HG03342 (cell line): ENCODE measurements around the gene COPZ2.
"Not testable (repeated sequence)": the region's sequence is repeated elsewhere in the genome, so short reads cannot be mapped to it uniquely, and the experiment has no call there.

Experiments
- ATAC-seq: cut with Tn5 transposase; IDR thresholded peaks from one replicate; pipeline ENCODE4 v1.9.1; 2021; ENCODE audit warnings: mild to moderate bottlenecking, moderate library complexity; ENCODE audit not compliant: unreplicated experiment

Gene COPZ2, protein sequence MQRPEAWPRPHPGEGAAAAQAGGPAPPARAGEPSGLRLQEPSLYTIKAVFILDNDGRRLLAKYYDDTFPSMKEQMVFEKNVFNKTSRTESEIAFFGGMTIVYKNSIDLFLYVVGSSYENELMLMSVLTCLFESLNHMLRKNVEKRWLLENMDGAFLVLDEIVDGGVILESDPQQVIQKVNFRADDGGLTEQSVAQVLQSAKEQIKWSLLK

DNA sequence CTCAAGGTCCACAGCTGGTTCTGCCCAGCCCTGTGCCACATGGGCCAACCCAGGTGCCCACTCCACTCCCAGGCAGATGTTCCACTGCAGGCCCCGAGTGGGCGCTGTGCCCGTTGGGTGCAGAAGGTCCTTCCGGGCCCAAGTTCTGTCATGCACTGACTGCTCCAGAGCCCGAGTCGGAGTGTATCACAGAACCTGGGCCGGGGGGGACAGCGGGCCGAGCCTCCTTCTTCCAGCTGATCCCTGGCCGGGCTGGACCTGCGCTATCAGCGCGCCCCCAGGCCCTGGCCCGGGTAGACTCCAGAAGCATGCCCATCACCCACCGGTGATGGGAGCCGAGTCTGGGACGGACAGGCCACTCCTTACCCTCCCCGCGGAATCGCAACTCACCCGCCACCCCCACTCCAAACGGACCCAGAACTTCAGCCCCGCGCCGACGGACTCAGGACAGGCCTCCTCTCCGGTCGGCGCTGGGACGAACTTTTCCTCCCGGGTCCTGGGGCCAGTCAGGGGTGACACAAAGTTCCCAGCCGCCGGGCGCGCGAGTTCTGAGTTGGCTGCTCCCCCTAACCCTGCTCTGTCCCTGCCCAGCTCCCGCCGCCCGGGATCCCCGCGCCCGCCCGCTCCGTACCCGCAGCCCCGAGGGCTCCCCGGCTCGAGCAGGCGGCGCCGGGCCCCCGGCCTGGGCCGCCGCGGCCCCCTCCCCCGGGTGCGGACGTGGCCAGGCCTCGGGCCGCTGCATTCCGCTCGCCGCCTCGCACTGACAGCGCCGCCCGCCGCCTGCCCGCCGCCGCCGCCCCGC lies at the start of gene COPZ2:
COPZ2 (minus strand) TSS at position 762 of the 802 bp plus-strand sequence; CDS start at position 742, 20 bp downstream.
- ATAC-seq = no peak

DNA sequence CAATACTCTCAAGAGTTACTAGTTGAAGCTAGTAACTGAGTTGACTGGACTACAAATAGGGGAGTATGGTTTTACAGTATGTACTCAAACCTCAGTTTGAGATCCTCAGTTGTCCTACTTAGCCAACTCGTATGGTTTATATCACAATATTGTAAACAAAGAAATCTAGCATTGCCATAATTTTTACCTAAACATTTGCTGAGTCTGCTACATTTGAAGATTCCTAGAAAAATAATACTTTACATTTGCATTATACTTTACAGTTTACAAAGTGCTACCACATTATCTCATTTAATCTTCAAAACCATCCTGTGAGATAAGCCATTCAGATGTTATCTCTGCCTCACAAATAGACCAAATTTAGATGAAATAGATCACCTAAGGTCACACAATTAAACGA lies 47.3 kb upstream of the COPZ2 start:
- no peak for ATAC-seq

DNA sequence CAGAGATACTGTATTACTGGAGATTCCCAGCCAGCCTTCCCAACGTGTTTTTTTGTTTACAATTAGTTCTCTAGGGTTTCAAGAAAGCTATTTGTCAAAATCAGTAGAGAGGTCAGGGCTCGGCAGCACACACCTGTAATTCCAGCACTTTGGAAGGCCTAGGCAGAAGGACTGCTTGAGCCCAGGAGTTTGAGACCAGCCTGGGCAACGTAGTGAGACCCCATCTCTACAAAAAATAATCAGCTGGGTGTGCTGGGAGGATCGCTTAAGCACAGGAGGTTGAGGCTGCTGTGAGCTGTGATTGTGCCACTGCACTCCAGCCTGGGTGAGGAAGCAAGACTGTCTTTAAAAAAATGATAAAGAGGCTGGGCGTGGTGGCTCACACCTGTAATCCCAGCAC lies 44.3 kb upstream of the COPZ2 start:
- no peak for ATAC-seq

DNA sequence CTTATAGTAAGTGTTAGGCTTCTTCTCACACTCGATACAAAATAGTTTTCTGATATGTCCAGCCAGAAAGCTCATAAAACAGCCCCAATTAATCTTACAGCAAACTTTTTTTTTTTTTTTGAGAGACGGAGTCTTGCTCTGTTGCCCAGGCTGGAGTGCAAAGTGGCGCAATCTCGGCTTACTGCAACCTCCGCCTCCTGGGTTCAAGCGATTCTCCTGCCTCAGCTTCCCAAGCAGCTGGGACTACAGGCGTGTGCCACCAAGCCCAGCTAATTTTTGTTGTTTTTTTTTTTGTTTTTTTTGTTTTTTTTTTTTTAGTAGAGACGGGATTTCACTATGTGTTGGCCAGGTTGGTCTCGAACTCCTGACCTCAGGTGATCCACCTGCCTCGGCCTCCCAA lies 39.6 kb upstream of the COPZ2 start:
- not testable (repeated sequence) for ATAC-seq

DNA sequence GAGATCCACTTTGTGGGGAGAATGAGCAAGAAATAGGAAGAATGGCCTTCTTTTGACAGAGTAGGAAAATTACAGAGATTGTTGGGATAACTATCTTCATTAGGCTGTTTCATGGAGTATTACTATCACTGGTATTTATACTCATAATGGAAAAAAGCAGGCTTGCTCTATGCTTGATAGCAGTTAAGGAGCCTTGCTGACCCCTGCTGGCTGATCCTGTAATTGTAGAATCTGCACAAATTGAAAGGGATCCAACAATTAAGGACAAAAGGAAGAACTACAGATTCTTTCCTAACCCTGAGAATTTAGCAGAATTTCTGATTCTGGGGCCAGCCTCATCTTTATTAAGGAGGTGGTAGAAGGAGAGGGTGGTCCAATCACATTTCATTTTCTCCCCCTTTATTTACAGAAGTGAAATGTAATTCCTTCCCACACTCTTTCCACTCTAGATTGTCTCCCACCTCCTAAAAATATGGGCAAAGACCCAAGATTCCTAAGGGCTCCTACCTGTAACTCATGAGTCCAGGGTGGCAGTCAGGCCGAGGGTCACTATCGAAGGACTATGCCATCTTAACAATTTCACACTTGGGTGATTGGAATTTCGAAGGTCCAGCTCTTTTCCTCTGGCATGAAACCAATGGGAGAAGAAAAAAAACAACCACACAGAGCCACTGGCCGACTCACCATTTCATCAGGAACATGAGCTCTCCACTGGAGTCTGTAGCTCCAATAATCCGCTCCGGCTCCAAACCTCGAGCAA lies 36.9 kb upstream of the COPZ2 start:
- ATAC-seq = no peak

DNA sequence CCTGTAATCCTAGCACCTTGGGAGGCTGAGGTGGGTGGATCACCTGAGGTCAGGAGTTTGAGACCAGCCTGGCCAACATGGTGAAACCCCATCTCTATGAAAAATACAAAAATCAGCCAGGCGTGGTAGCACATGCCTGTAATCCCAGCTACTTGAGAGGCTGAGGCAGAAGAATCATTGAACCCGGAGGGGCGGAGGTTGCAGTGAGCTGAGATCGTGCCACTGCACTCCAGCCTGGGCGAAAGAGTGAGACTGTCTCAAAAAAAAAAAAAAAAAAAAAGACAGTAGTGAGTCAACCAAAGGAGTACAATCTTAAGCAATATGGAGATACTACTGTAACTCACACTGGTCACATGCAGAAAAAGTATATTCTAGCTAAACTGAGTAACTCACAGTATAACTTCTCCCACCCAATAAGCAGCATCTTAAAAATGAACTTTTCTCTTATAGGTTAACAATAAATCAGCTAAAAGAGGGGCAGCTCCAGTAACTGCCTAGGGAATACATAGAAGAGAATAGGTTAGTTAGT lies 36.0 kb upstream of the COPZ2 start:
- ATAC-seq = not testable (repeated sequence)

DNA sequence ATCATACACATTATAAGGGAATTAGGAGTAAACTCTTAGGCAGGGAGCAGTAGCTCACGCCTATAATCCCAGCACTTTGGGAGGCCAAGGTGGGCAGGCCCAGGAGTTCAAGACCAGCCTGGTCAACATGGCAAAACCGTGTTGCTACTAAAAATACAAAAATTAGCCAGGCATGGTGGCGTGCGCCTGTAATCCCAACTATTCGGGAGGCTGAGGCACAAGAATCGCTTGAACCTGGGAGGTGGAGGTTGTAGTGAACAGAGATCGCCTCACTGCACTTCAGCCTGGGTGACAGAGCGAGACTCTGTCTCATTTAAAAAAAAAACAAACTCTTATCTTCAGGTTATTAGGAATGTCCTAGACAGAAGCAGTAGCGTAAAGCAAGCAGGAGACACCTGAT lies 35.2 kb upstream of the COPZ2 start:
- not testable (repeated sequence) for ATAC-seq

DNA sequence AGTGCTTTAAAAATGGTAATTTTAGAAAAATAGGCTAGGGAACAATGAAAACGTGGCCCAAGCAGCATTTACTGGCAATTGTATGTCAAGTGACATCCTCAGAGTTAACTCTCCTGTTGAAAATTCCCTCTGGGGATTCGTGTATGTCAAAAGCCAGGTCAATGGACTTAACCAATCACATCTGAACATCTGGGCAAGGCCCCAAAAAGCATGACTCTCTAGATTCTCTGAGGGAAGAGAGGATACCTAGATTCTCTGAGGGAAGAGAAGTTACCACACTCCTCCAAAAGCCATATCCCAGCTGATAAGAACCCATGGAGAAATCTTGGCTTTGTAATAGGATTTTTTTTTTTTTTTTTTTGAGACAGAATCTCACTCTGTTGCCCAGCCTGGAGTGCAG lies 34.1 kb upstream of the COPZ2 start:
- no peak for ATAC-seq

DNA sequence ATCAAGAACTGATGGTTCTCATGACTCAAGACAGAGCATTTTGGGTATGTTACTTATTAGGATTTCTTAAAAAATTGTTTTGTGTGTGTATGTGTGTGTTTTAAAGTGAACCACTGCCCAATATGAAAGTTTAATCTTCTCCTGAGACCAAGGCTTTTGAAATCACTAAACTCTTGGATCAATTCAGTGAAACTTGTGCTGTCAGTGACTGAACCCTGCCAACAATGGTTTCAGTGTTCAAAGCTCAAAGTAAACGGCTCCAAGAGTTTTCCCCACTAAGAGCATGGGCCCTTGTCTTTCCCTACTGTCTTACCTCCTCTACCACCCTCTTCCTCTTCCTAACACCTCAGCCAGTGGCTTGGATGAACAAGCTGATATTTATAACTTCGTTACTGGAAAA lies 32.6 kb upstream of the COPZ2 start:
- no peak for ATAC-seq

DNA sequence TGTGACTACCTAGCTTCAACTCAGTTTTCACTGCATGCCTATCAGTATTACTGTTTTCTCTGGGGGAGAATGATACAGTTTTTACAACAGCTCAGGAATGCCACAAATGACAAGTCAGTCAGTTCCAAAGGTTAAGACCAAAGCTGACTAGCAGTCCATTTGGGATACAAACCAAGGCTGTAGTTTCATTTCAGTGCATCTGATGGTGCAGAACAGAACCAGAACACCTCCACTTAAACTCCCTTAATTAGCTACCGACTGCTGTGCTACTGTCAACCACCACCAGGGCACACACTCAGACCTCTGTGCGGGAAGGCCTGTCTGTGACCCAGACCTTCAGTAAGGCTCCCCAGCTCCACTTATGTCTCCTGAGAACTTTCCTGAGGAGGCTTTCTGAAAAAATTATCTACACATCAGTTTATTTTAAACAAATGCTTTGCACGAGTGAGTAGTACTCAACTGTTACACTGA lies 30.9 kb upstream of the COPZ2 start:
- ATAC-seq = no peak

DNA sequence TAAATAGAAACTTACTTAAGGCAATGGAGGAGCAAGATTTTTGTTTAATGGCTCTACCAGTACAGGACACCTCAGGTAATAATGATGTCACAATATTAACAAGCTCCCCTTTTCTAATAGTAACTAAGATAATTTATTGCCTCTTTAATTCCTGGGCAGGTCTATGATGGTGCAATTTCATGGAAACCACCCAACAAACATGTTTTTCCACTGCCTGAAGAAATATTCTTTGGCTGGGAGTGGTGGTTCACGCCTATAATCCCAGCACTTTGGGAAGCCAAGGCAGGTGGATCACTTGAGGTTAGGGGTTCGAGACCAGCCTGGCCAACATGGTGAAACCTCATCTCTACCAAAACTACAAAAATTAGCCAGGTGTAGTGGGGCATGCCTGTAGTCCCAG lies 30.2 kb upstream of the COPZ2 start:
- ATAC-seq = not testable (repeated sequence)

DNA sequence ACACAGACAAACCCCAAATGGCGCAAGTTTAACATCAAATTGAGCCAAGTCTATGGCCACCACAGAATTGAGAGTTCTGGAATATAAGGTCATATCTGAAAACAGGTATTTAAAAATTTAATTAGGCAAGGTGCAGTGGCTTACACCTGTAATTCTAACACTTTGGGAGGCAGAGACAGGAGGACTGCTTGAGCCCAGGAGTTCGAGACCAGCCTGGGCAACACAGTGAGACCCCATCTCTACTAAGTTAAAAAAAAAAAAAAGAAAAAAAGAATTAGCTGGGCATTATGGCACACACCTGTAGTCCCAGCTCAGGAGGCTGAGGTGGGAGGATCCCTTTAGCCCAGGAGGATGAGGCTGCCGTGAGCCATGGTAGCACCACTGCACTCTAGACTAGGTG lies 29.6 kb upstream of the COPZ2 start:
- ATAC-seq = no peak

DNA sequence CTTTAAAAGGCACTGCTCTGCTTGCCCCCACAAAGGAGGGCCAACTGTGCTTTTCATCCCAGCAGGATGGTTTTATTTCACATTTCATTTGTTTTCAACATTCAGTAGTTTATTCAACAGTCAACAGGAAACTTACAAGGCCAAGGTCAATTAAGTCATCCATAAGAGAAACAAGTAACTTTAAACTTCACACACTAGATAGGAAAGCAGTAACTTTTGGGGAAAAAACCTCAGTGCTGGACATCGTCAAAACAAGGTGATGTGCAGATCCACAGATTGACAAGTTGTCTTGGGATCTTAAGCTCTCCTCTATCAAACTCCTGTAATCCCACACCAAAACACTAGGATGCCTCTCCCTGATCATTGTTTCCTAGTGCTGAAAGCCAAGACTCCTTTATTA lies 29.1 kb upstream of the COPZ2 start:
- ATAC-seq = no peak

DNA sequence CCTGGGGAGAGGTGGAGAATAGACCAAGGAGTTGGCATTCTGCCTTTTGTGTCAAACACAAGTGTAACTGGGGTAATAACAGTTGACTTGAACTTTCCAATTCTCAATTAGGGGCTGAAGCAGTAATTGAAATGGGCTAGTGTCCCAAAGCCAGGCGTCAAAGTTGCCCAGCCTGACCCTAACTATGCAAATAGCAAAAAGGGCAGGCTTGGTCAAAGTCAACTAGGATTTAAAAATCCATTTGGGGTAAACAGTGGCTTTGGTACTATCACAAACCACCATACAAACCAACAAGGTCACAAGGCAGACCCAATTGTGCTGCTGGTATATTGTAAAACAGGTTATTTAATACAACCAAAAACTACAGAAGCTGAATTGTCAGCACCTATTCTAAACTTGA lies 28.6 kb upstream of the COPZ2 start:
- ATAC-seq = no peak

DNA sequence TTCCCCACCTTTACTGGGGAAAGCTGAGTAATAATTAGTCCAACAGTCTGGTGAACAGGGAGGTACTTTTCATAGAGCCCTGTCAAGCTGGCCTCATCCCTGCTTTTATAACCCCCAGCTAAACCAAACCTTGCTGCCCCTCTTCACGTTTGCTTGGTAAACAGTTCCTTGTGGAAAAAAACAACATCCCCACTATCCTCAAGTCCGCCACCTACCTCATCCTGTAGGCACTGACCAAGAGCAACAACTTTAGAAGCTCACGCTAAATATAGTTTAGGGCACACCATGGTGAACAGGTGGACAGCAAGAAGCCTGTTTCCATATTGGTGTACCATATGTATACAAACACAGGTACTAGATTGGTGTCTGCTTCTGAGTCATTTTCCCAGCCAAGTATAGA lies 27.0 kb upstream of the COPZ2 start:
- ATAC-seq = no peak

DNA sequence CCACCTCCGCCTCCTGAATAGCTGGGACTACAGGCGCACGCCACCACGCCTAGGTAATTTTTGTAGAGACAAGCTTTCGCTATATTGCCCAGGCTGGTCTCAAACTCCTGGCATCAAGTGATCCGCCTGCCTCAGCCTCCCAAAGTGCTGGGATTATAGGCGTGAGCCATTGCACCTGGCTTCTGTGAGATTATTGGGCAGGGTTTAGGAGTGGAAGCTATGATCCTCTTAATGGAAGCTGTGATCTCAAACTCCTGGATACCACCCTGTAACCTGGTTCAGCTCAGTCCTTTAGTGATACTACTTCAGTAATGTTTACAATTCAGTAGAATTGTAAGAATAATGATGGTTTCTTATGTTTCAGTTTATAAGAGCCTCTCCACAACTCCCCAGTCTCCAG lies 24.7 kb upstream of the COPZ2 start:
- no peak for ATAC-seq

DNA sequence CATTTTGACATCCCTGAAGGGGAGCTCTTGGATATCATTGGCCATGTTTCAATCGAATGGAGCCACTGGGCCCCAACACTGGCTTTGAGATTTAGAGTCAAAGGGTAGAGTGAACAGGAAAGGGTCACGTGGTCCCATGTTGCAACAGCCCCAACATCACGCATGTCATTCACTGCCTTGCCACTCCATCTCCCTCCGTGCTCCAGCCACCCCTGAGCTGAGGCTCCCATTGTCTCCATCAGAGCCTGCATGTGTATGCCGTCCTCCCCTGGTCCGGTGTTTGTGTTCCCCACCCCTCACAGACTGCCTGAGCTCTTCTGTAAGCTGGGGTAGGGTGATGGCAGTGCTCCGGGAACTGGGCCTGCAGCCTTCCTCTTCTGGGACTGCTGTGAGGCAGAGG lies 22.7 kb upstream of the COPZ2 start:
- ATAC-seq = no peak

DNA sequence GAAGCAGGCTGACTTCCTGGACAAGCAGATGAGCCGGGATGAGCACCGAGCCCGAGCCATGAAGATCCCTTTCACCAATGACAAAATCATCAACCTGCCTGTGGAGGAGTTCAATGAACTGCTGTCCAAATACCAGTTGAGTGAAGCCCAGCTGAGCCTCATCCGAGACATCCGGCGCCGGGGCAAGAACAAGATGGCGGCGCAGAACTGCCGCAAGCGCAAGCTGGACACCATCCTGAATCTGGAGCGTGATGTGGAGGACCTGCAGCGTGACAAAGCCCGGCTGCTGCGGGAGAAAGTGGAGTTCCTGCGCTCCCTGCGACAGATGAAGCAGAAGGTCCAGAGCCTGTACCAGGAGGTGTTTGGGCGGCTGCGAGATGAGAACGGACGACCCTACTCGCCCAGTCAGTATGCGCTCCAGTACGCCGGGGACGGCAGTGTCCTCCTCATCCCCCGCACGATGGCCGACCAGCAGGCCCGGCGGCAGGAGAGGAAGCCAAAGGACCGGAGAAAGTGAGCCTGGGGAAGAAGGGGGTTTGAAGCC lies 21.6 kb upstream of the COPZ2 start:
- ATAC-seq = no peak

DNA sequence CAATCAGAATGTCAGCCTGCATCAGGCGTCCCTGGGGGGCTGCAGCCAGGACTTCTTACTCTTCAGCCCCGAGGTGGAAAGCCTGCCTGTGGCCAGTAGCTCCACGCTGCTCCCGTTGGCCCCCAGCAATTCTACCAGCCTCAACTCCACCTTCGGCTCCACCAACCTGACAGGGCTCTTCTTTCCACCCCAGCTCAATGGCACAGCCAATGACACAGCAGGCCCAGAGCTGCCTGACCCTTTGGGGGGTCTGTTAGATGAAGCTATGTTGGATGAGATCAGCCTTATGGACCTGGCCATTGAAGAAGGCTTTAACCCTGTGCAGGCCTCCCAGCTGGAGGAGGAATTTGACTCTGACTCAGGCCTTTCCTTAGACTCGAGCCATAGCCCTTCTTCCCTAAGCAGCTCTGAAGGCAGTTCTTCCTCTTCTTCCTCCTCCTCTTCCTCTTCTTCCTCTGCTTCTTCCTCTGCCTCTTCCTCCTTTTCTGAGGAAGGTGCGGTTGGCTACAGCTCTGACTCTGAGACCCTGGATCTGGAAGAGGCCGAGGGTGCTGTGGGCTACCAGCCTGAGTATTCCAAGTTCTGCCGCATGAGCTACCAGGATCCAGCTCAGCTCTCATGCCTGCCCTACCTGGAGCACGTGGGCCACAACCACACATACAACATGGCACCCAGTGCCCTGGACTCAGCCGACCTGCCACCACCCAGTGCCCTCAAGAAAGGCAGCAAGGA lies 21.0 kb upstream of the COPZ2 start:
- ATAC-seq = no peak

DNA sequence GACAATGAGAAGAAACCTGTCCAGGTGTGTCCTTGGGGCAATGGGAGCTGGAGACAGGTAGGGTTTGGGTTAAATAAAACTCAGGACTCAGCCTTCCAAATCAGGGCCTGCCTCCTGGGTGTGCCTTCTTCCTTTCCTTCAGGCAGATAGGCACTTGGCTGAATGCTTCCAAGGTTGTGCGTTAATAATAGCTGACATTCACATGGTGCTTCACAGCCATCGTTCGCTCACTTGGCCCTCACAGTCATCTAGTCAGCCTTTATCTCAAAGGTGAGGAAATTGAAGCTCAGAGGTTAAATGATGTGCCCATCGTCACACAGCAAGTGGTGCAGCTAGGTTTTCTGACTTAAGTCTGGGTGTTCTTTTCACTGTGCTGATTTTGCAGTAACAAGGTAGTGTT lies 20.0 kb upstream of the COPZ2 start:
- ATAC-seq = no peak

DNA sequence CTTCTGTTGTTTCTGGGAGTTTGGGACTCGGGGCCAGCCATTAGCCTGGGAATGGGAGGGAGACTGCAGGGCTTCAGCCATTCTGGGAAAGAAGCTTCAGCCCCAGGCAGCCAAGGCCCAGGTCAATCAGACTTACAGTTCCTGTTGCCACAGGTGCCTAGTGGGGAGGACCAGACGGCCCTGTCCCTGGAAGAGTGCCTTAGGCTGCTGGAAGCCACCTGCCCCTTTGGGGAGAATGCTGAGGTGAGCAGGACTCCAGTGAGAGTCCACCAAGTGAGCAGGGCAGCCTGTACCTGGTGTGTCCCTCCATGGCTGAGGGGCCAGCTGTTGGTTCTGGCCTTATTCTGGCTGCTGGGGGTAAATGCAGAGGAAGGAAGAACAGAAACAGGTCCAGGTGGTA lies 19.3 kb upstream of the COPZ2 start:
- ATAC-seq = no peak
